Measurements from ENCODE around the gene GATB.

DNA sequence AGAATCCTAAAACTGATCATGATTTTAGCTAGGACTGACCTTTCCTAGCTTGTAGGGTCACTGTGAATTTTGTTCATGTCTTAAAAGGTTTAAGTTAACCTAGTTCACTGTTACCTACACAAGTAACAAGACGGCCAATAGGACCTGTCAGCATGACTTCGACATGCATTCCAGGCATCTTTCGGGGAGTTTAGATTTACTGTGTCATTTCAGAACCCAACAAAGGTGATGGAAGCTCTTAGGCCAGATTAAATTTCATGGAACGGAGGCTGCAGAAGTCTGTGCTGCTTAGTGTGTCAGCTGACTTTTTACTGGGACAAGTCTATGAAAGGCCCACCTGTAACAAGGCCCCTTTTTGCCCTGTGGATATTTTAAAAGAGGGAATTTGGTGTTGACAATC lies 93.1 kb downstream of the GATB start:
- TF ChIP-seq, protein P1, sequence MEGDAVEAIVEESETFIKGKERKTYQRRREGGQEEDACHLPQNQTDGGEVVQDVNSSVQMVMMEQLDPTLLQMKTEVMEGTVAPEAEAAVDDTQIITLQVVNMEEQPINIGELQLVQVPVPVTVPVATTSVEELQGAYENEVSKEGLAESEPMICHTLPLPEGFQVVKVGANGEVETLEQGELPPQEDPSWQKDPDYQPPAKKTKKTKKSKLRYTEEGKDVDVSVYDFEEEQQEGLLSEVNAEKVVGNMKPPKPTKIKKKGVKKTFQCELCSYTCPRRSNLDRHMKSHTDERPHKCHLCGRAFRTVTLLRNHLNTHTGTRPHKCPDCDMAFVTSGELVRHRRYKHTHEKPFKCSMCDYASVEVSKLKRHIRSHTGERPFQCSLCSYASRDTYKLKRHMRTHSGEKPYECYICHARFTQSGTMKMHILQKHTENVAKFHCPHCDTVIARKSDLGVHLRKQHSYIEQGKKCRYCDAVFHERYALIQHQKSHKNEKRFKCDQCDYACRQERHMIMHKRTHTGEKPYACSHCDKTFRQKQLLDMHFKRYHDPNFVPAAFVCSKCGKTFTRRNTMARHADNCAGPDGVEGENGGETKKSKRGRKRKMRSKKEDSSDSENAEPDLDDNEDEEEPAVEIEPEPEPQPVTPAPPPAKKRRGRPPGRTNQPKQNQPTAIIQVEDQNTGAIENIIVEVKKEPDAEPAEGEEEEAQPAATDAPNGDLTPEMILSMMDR (IDR thresholded peaks at IDR 0.05) = no peak
- TF ChIP-seq EZH2phosphoT487 (IDR thresholded peaks at IDR 0.05) = no peak
- no peak for TF ChIP-seq EZH2 (IDR thresholded peaks at IDR 0.05)
